WTC11 (cell line): ENCODE data around the gene PRKCG. TPM values are rescaled to one million over a fixed set of nuclear protein-coding genes. Genes with fewer than 3 reads are reported as not detected.

Experiments used
- FOXK1 ChIP-seq: sonication (generic); formaldehyde crosslinking; IDR thresholded peaks from 2 replicates; pipeline ENCODE4 v1.8.0; 2022; ENCODE audit warnings: mild to moderate bottlenecking, moderate library complexity, missing genetic modification reagents
- FOXP1 ChIP-seq: sonication (generic); formaldehyde crosslinking; IDR thresholded peaks from 2 replicates; pipeline ENCODE4 v1.8.0; 2022; ENCODE audit warnings: missing genetic modification reagents, mild to moderate bottlenecking, moderate library complexity, borderline replicate concordance
- FOXP4 ChIP-seq: sonication (generic); formaldehyde crosslinking; IDR thresholded peaks from 2 replicates; pipeline ENCODE4 v1.8.0; 2022; ENCODE audit warnings: mild to moderate bottlenecking, missing genetic modification reagents
- SMAD4 ChIP-seq: sonication (generic); formaldehyde crosslinking; IDR thresholded peaks from 2 replicates; pipeline ENCODE4 v1.8.0; 2022; ENCODE audit warnings: mild to moderate bottlenecking, missing genetic modification reagents
- total RNA-seq: library from RNA; stranded (reverse); gene quantifications from 3 replicates; pipeline ENCODE4 v1.2.3, GENCODE V29; 2021
- TF ChIP-seq, protein P1 (sequence below): sonication (generic); formaldehyde crosslinking; IDR thresholded peaks from 2 replicates; pipeline ENCODE4 v1.8.1; 2022; ENCODE audit warnings: low read depth, missing genetic modification reagents, borderline replicate concordance
- TF ChIP-seq, protein P2 (sequence below): sonication (generic); formaldehyde crosslinking; IDR thresholded peaks from 2 replicates; pipeline ENCODE4 v1.8.0; 2022; ENCODE audit warnings: mild to moderate bottlenecking, missing genetic modification reagents
- TF ChIP-seq, protein P3 (sequence below): sonication (generic); formaldehyde crosslinking; IDR thresholded peaks from 2 replicates; pipeline ENCODE4 v1.8.0; 2022; ENCODE audit warnings: mild to moderate bottlenecking, missing genetic modification reagents

The PRKCG gene
- total RNA-seq, 1 experiment from 2014 or later: 23.0 TPM

- TF ChIP-seq, protein P1, sequence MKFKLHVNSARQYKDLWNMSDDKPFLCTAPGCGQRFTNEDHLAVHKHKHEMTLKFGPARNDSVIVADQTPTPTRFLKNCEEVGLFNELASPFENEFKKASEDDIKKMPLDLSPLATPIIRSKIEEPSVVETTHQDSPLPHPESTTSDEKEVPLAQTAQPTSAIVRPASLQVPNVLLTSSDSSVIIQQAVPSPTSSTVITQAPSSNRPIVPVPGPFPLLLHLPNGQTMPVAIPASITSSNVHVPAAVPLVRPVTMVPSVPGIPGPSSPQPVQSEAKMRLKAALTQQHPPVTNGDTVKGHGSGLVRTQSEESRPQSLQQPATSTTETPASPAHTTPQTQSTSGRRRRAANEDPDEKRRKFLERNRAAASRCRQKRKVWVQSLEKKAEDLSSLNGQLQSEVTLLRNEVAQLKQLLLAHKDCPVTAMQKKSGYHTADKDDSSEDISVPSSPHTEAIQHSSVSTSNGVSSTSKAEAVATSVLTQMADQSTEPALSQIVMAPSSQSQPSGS (CRISPR knock-in tag): no peak
- TF ChIP-seq FOXP4 (CRISPR knock-in tag) (no peak), SMAD4 (CRISPR knock-in tag) (no peak), FOXP1 (CRISPR knock-in tag) (no peak), FOXK1 (CRISPR knock-in tag) (no peak)
- TF ChIP-seq, protein P2, sequence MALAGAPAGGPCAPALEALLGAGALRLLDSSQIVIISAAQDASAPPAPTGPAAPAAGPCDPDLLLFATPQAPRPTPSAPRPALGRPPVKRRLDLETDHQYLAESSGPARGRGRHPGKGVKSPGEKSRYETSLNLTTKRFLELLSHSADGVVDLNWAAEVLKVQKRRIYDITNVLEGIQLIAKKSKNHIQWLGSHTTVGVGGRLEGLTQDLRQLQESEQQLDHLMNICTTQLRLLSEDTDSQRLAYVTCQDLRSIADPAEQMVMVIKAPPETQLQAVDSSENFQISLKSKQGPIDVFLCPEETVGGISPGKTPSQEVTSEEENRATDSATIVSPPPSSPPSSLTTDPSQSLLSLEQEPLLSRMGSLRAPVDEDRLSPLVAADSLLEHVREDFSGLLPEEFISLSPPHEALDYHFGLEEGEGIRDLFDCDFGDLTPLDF (CRISPR knock-in tag): no peak
- TF ChIP-seq, protein P3, sequence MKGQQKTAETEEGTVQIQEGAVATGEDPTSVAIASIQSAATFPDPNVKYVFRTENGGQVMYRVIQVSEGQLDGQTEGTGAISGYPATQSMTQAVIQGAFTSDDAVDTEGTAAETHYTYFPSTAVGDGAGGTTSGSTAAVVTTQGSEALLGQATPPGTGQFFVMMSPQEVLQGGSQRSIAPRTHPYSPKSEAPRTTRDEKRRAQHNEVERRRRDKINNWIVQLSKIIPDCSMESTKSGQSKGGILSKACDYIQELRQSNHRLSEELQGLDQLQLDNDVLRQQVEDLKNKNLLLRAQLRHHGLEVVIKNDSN (CRISPR knock-in tag): no peak
These were observed 71.4 kb downstream of the PRKCG start (continued) for GRCh38 chr19:53953383-53953782.

Other genes starting within 250 kb of the PRKCG start
- 4.7 to 5.6 TPM (median 4.9 TPM) in 3 replicates for gene NLRP12, start 57.9 kb upstream of the PRKCG start, total RNA-seq
- gene MYADM, start 14.3 kb upstream of the PRKCG start, total RNA-seq: 78.6 to 86.4 TPM (median 79.7 TPM) in 3 replicates
- gene CACNG7, start 27.1 kb downstream of the PRKCG start, total RNA-seq: 33.3 to 44.1 TPM (median 43.2 TPM) in 3 replicates
- 12.5 to 15.7 TPM (median 15.1 TPM) in 3 replicates for gene CACNG8, start 80.7 kb downstream of the PRKCG start, total RNA-seq
- gene CACNG6, start 109.4 kb downstream of the PRKCG start, total RNA-seq: 2.5 to 3.3 TPM (median 2.5 TPM) in 3 replicates
- gene VSTM1, start 181.7 kb downstream of the PRKCG start, total RNA-seq: not detected in 3 replicates
- not detected in 3 replicates for gene TARM1, start 199.2 kb downstream of the PRKCG start, total RNA-seq
- gene OSCAR, start 218.6 kb downstream of the PRKCG start, total RNA-seq: 1.7 to 2.7 TPM (median 2.3 TPM) in 3 replicates
- gene NDUFA3, start 220.7 kb downstream of the PRKCG start, total RNA-seq: 181 to 203 TPM (median 203 TPM) in 3 replicates
- 20.5 to 24.6 TPM (median 24.2 TPM) in 3 replicates for gene TFPT, start 233.5 kb downstream of the PRKCG start, total RNA-seq
- gene PRPF31, start 233.6 kb downstream of the PRKCG start, total RNA-seq: 82.3 to 92.8 TPM (median 89.5 TPM) in 3 replicates